K562 (cell line): Measurements from ENCODE around the gene DXO. TPM values are rescaled to one million over a fixed set of nuclear protein-coding genes. Genes with fewer than 3 reads are reported as not detected.

Experiments used
- ARHGAP35 ChIP-seq: fragments of 450-650 bp; IDR thresholded peaks from 2 replicates; pipeline ENCODE4 v1.6.1; 2018; ENCODE audit not compliant: partially characterized antibody
- CBX5 ChIP-seq: IDR thresholded peaks from 2 replicates; pipeline ENCODE4 v1.6.1; 2014; ENCODE audit warnings: low read depth, borderline replicate concordance
- CTBP1 ChIP-seq: fragments of 450-650 bp; IDR thresholded peaks from 2 replicates; pipeline ENCODE4 v1.6.1; 2016; ENCODE audit warnings: borderline replicate concordance
- EZH2 ChIP-seq: IDR thresholded peaks from 2 replicates; pipeline ENCODE4 v1.6.1; 2012; ENCODE audit warnings: low read depth, mild to moderate bottlenecking, inconsistent platforms, low read length, borderline replicate concordance
- FIP1L1 ChIP-seq: fragments of 200-400 bp; formaldehyde crosslinking; IDR thresholded peaks from 2 replicates; pipeline ENCODE4 v1.6.1; 2018; ENCODE audit warnings: mild to moderate bottlenecking, low read depth, low read length; ENCODE audit not compliant: poor library complexity, severe bottlenecking
- HIVEP1 ChIP-seq: fragments of 250-450 bp; sonication (Bioruptor Pico); IDR thresholded peaks from 2 replicates; pipeline ENCODE4 v1.4.0; 2020; ENCODE audit warnings: mild to moderate bottlenecking
- HNRNPLL ChIP-seq: fragments of 200-400 bp; formaldehyde crosslinking; IDR thresholded peaks from 2 replicates; pipeline ENCODE4 v1.6.1; 2017; ENCODE audit warnings: low read length, low read depth, mild to moderate bottlenecking; ENCODE audit not compliant: poor library complexity, severe bottlenecking
- HSF4 ChIP-seq: fragments of 250-450 bp; sonication (Bioruptor Pico); IDR thresholded peaks from 2 replicates; pipeline ENCODE4 v2.1.2; 2022; ENCODE audit warnings: mild to moderate bottlenecking, moderate library complexity, borderline replicate concordance
- JUND ChIP-seq, 2 experiments: IDR thresholded peaks; 2 replicates in 1 of 2; 3 replicates in 1 of 2; pipeline ENCODE4 v1.6.1; 2011; ENCODE audit warnings: borderline replicate concordance in 2 of 2, low read depth in 2 of 2, low read length in 2 of 2, improper control_type of control experiment in 1 of 2, missing biosample characterization in 1 of 2, missing genetic modification characterization in 1 of 2, missing genetic modification reagents in 1 of 2
- KAT8 ChIP-seq: fragments of 450-650 bp; IDR thresholded peaks from 2 replicates; pipeline ENCODE4 v1.6.1; 2016; ENCODE audit warnings: low read depth, mild to moderate bottlenecking
- MCM2 ChIP-seq: fragments of 450-650 bp; IDR thresholded peaks from 2 replicates; pipeline ENCODE4 v1.6.1; 2017; ENCODE audit warnings: low read depth, mild to moderate bottlenecking
- SUPT5H ChIP-seq: fragments of 450-650 bp; IDR thresholded peaks from 2 replicates; pipeline ENCODE4 v1.6.1; 2016
- TAL1 ChIP-seq: fragments of 450-650 bp; IDR thresholded peaks from 2 replicates; pipeline ENCODE4 v1.6.1; 2016; ENCODE audit warnings: mild to moderate bottlenecking
- TBP ChIP-seq: optimal IDR thresholded peaks from 2 replicates; pipeline ENCODE3; 2011; ENCODE audit warnings: low read depth, low read length, improper control_type of control experiment
- TRIM28 ChIP-seq: fragments of 450-650 bp; IDR thresholded peaks from 2 replicates; pipeline ENCODE4 v1.6.1; 2017
- YBX1 ChIP-seq: fragments of 450-650 bp; IDR thresholded peaks from 2 replicates; pipeline ENCODE4 v1.7.1; 2016; ENCODE audit warnings: mild to moderate bottlenecking
- ZNF224 ChIP-seq: sonication (generic); formaldehyde crosslinking; IDR thresholded peaks from 2 replicates; pipeline ENCODE4 v1.8.0; 2022; ENCODE audit warnings: mild to moderate bottlenecking, missing genetic modification reagents
- ZNF354B ChIP-seq: fragments of 250-450 bp; sonication (Bioruptor Pico); IDR thresholded peaks from 2 replicates; pipeline ENCODE4 v1.4.0; 2020
- ZNF696 ChIP-seq: fragments of 250-450 bp; sonication (Bioruptor Pico); conservative IDR thresholded peaks from 2 replicates; pipeline ENCODE4 v1.4.0; 2020; ENCODE audit warnings: mild to moderate bottlenecking, moderate library complexity
- ZNF717 ChIP-seq: fragments of 250-450 bp; sonication (Bioruptor Pico); IDR thresholded peaks from 2 replicates; pipeline ENCODE4 v1.5.0; 2021
- ZNF766 ChIP-seq: fragments of 200-800 bp; sonication (Bioruptor generic); conservative IDR thresholded peaks from 2 replicates; pipeline ENCODE4 v1.6.1; 2016; ENCODE audit warnings: missing genetic modification characterization, missing compliant biosample characterization
- ZNF830 ChIP-seq: fragments of 250-450 bp; sonication (Bioruptor Pico); IDR thresholded peaks from 2 replicates; pipeline ENCODE4 v1.5.0; 2021; ENCODE audit warnings: mild to moderate bottlenecking
- polyA plus RNA-seq, 8 experiments: library from polyadenylated mRNA; depleted of rRNA in 4 of 8; stranded (reverse) in 5 of 8; unstranded in 3 of 8; fragments of >200 nt; fragmentation: Nextera tagmentation in 2 of 8; fragmentation: Illumina TruSeq in 1 of 8; extraction: Ambion mirVana in 2 of 8; extraction: Trizol in 1 of 8; gene quantifications; 2 replicates each; pipeline versions ENCODE4 v1.2.1 to v1.2.3, GENCODE V29; 2011 to 2014; ENCODE audit warnings: inconsistent platforms in 1 of 8, missing spikeins in 1 of 8
- total RNA-seq, 7 experiments: library from RNA; depleted of rRNA in 6 of 7; stranded (reverse); fragments of >200 nt in 6 of 7; fragmentation: Illumina TruSeq in 2 of 7; extraction: Trizol in 2 of 7; gene quantifications; 2 replicates each; pipeline versions ENCODE4 v1.2.1 to v1.2.3, GENCODE V29; 2011 to 2021; ENCODE audit warnings: low replicate concordance in 1 of 7
- TF ChIP-seq, protein P1 (sequence below), 2 experiments: IDR thresholded peaks; 2 replicates each; pipeline ENCODE4 v1.6.1; 2011; ENCODE audit warnings: borderline replicate concordance in 1 of 2, control low read depth in 1 of 2, low read depth in 1 of 2, low read length in 1 of 2, mild to moderate bottlenecking in 1 of 2, mixed read lengths in 1 of 2, moderate library complexity in 1 of 2; ENCODE audit not compliant: insufficient read depth in 1 of 2, insufficient read length in 1 of 2, poor library complexity in 1 of 2, severe bottlenecking in 1 of 2; ENCODE audit errors: extremely low read depth in 1 of 2
- TF ChIP-seq, protein P2 (sequence below): fragments of 450-650 bp; formaldehyde crosslinking; IDR thresholded peaks from 2 replicates; pipeline ENCODE4 v1.4.0; 2020; ENCODE audit warnings: mild to moderate bottlenecking, moderate library complexity
- TF ChIP-seq, protein P3 (sequence below): fragments of 250-450 bp; sonication (Bioruptor Pico); IDR thresholded peaks from 2 replicates; pipeline ENCODE4 v1.5.0; 2021
- TF ChIP-seq, protein P4 (sequence below): sonication (generic); formaldehyde crosslinking; IDR thresholded peaks from 2 replicates; pipeline ENCODE4 v1.5.0; 2020; ENCODE audit warnings: missing genetic modification reagents

The DXO gene
- total and polyA plus RNA-seq, 9 of the 15 experiments (the other 6 are each of a cell fraction or from before 2014, with no cell fraction given) = 6.4 to 35.1 (median 19.4) TPM

DNA sequence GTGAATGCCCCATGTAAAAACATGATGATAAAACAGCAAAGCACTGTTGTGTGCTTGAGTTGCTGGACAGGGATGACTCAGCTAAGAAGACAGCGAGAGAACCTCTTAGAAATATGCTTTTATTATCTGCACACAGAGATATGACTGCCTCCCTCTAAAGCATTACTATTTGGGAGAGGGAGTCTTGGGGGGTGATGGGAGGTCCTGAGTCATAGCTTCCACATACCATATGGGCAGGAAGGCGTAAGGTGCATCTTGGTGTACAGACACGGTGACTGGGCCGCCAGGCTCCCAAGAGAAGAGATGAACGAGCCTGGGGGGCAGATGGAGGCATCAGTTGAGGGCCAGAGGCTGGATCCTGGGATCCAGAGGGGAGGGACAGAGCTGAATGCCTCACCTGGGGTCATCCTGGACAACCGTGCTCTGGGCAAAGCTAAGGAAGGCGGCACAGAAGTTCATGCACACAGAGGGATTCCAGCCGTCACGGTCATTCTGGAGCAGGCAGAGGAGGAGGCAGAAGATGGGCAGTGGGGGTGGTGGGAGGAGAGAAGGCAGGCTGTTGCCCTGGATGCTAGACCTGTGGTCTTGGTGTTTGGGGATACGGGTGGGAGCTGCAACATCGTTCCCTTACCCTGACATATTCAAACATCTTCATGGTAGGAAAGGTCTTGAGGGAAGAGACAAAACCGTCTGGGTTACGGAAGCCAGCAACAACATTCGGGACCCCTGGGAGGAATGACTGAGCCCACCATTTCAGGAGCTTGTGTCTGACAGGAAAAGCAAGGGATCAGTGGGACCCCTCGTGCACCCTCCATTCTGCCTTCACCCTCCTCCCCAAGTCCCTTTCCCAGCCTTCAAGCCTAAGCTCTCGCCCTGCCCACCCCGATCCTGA lies 2.0 kb downstream of the DXO start (continued):
- TF ChIP-seq HSF4 (no peak), KAT8 (no peak), ZNF696 (no peak), ZNF224 (CRISPR knock-in tag) (no peak), HIVEP1 (CRISPR knock-in tag) (no peak), CTBP1 (peak; percentile 69; the same call in 1 of the 2 replicates), FIP1L1 (no peak), ZNF766 (peak; percentile 41; the same call in 1 of the 2 replicates), ZNF717 (CRISPR knock-in tag) (no peak), TBP (no peak), YBX1 (no peak), ZNF830 (CRISPR knock-in tag) (no peak), MCM2 (no peak), TRIM28 (no peak), CBX5 (no peak), JUND (IDR thresholded peaks at IDR 0.05; ENCODE audit: borderline replicate concordance, low read depth, low read length) (peak; percentile 92), JUND (tag; IDR thresholded peaks at IDR 0.05; ENCODE audit: borderline replicate concordance, low read depth, low read length) (peak; percentile 92; the same call in 2 of the 3 replicates), HNRNPLL (no peak), ZNF354B (CRISPR knock-in tag) (no peak), SUPT5H (peak; percentile 69), ARHGAP35 (peak; percentile 63), TAL1 (no peak), EZH2 (no peak)
- TF ChIP-seq, protein P1, sequence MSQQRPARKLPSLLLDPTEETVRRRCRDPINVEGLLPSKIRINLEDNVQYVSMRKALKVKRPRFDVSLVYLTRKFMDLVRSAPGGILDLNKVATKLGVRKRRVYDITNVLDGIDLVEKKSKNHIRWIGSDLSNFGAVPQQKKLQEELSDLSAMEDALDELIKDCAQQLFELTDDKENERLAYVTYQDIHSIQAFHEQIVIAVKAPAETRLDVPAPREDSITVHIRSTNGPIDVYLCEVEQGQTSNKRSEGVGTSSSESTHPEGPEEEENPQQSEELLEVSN (IDR thresholded peaks at IDR 0.05; ENCODE audit: borderline replicate concordance in 1 of 2, extremely low read depth in 1 of 2, insufficient read depth in 1 of 2, insufficient read length in 1 of 2, low read depth in 1 of 2, low read length in 1 of 2, poor library complexity in 1 of 2, severe bottlenecking in 1 of 2) = peak in 1 of 2 experiments; percentile 22
- TF ChIP-seq, protein P2, sequence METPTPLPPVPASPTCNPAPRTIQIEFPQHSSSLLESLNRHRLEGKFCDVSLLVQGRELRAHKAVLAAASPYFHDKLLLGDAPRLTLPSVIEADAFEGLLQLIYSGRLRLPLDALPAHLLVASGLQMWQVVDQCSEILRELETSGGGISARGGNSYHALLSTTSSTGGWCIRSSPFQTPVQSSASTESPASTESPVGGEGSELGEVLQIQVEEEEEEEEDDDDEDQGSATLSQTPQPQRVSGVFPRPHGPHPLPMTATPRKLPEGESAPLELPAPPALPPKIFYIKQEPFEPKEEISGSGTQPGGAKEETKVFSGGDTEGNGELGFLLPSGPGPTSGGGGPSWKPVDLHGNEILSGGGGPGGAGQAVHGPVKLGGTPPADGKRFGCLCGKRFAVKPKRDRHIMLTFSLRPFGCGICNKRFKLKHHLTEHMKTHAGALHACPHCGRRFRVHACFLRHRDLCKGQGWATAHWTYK (CRISPR knock-in tag) = no peak
- TF ChIP-seq, protein P3, sequence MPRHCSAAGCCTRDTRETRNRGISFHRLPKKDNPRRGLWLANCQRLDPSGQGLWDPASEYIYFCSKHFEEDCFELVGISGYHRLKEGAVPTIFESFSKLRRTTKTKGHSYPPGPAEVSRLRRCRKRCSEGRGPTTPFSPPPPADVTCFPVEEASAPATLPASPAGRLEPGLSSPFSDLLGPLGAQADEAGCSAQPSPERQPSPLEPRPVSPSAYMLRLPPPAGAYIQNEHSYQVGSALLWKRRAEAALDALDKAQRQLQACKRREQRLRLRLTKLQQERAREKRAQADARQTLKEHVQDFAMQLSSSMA = no peak
- TF ChIP-seq, protein P4, sequence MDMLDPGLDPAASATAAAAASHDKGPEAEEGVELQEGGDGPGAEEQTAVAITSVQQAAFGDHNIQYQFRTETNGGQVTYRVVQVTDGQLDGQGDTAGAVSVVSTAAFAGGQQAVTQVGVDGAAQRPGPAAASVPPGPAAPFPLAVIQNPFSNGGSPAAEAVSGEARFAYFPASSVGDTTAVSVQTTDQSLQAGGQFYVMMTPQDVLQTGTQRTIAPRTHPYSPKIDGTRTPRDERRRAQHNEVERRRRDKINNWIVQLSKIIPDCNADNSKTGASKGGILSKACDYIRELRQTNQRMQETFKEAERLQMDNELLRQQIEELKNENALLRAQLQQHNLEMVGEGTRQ (CRISPR knock-in tag) = no peak
